ENCODE results near the gene SESTD1.

- TF ChIP-seq CTCF (IDR thresholded peaks at IDR 0.05) (no peak), MAZ (IDR thresholded peaks at IDR 0.05; ENCODE audit: borderline replicate concordance, low read depth, low read length) (no peak), PHF8 (IDR thresholded peaks at IDR 0.05; ENCODE audit: borderline replicate concordance, low read depth) (no peak), CBX2 (IDR thresholded peaks at IDR 0.05; ENCODE audit: borderline replicate concordance, low read depth) (no peak), FOSL2 (IDR thresholded peaks at IDR 0.05) (no peak), FOSL2 (CRISPR knock-in tag; IDR thresholded peaks at IDR 0.05) (no peak), MYC (IDR thresholded peaks at IDR 0.05; ENCODE audit: borderline replicate concordance, low read length) (no peak), POLR2A (IDR thresholded peaks at IDR 0.05; ENCODE audit: low read length) (no peak), RAD21 (conservative IDR thresholded peaks at IDR 0.05 in 1 of 2, IDR thresholded peaks at IDR 0.05 in 1 of 2) (no peak), REST (IDR thresholded peaks at IDR 0.05) (no peak)
Measured at GRCh38 chr2:179181002-179181401, 83.6 kb downstream of the SESTD1 start.
